Tibial nerve (tissue), 4 donors: ENCODE data around the gene RASAL1. TPM values are rescaled to one million over a fixed set of nuclear protein-coding genes. Genes with fewer than 3 reads are reported as not detected.

Experiments
- DNase-seq, 2 donors: peaks; one replicate each; pipeline ENCODE4 v3.0.0-alpha.2; 2019; ENCODE audit warnings: low spot score in 2 of 2
- H3K27ac ChIP-seq, 4 donors: fragments of 200-600 bp; sonication (generic) in 3 of 4; one replicate each; pipeline ENCODE4 v1.5.1; 2017 to 2019; ENCODE audit warnings: mild to moderate bottlenecking in 1 of 4
- H3K27me3 ChIP-seq, 2 donors: fragments of 200-600 bp; sonication (generic) in 1 of 2; one replicate each; pipeline versions ENCODE4 v1.5.1 to v1.6.0; 2017 to 2019
- H3K36me3 ChIP-seq, 3 donors: fragments of 200-600 bp; sonication (generic); one replicate each; pipeline ENCODE4 v1.5.1; 2018 to 2019
- H3K4me1 ChIP-seq, 4 donors: fragments of 200-600 bp; sonication (generic) in 3 of 4; one replicate each; pipeline ENCODE4 v1.5.1; 2017 to 2019
- H3K4me3 ChIP-seq, 4 donors: fragments of 200-600 bp; sonication (generic) in 3 of 4; one replicate each; pipeline ENCODE4 v1.5.1; 2017 to 2019; ENCODE audit warnings: mild to moderate bottlenecking in 1 of 4, moderate library complexity in 1 of 4
- H3K9me3 ChIP-seq, 4 donors: fragments of 200-600 bp; sonication (generic) in 3 of 4; one replicate each; pipeline ENCODE4 v1.5.1; 2017 to 2019
- EP300 ChIP-seq, 2 donors: sonication (generic); formaldehyde crosslinking; IDR thresholded peaks; one replicate each; pipeline ENCODE4 v1.6.1; 2017; ENCODE audit warnings: antibody characterized with exemption in 2 of 2, mild to moderate bottlenecking in 1 of 2
- POLR2A ChIP-seq, 2 donors: fragments of 450-650 bp; IDR thresholded peaks; one replicate each; pipeline ENCODE4 v1.6.1; 2017; ENCODE audit warnings: antibody characterized with exemption in 2 of 2, mild to moderate bottlenecking in 2 of 2, moderate library complexity in 2 of 2
- WGBS, 2 donors: methylation state at CpG; one replicate each; pipeline ENCODE4 v1.1.5; 2018; 5-methylcytosine and 5-hydroxymethylcytosine counted together
- total RNA-seq, 4 donors: library from RNA; depleted of rRNA; stranded (reverse); fragments of >200 nt; gene quantifications; one replicate each; pipeline ENCODE4 v1.1.0, GENCODE V29; 2016
- TF ChIP-seq, protein P1 (sequence below), 5 experiments: fragments of 200-600 bp in 3 of 5; fragments of 450-650 bp in 2 of 5; sonication (generic) in 3 of 5; IDR thresholded peaks; one replicate each; pipeline ENCODE4 v1.5.1; 2016 to 2019; ENCODE audit warnings: antibody characterized with exemption in 5 of 5, mild to moderate bottlenecking in 3 of 5, moderate library complexity in 2 of 5

RASAL1 gene
- total RNA-seq, 4 donors from 2014 or later = 0.87 to 5.2 (median 3.3) TPM

DNA sequence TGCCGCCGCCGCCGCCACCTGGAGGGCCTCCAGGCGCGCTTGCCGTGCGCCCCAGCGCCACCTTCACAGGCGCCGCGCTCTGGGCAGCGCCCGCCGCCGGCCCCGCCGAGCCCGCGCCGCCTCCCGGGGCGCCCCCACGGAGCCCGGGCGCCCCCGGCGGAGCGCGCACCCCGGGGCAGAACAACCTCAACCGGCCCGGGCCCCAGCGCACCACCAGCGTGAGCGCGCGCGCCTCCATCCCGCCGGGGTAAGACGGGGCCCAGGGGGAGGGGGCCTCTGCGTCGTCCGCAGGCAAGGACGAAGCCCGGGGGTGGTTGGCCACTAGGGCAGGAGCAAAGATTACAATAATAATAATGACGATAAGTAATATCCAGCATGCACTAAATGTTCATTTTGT, 57.7 kb downstream of the RASAL1 start:
- no peak overlapping the region for H3K27ac ChIP-seq
- H3K36me3 ChIP-seq = no peaks in the 10 kb centered on the region
- 21 to 49% methylated on average over 17 to 26 of the region's 48 CpGs for WGBS, 2 donors
- peaks cover 0 to 22% of the 10 kb centered on the region in 2 donors for H3K27me3 ChIP-seq
- no peak overlapping the region for H3K4me3 ChIP-seq
- H3K4me1 ChIP-seq = no peaks in the 10 kb centered on the region
- H3K9me3 ChIP-seq = no peaks in the 10 kb centered on the region
- TF ChIP-seq, protein P1, sequence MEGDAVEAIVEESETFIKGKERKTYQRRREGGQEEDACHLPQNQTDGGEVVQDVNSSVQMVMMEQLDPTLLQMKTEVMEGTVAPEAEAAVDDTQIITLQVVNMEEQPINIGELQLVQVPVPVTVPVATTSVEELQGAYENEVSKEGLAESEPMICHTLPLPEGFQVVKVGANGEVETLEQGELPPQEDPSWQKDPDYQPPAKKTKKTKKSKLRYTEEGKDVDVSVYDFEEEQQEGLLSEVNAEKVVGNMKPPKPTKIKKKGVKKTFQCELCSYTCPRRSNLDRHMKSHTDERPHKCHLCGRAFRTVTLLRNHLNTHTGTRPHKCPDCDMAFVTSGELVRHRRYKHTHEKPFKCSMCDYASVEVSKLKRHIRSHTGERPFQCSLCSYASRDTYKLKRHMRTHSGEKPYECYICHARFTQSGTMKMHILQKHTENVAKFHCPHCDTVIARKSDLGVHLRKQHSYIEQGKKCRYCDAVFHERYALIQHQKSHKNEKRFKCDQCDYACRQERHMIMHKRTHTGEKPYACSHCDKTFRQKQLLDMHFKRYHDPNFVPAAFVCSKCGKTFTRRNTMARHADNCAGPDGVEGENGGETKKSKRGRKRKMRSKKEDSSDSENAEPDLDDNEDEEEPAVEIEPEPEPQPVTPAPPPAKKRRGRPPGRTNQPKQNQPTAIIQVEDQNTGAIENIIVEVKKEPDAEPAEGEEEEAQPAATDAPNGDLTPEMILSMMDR (IDR thresholded peaks at IDR 0.05) = no peak
- TF ChIP-seq POLR2A (IDR thresholded peaks at IDR 0.05) = no peak
- TF ChIP-seq EP300 (IDR thresholded peaks at IDR 0.05) = no peak
- DNase-seq = no peak

GRCh38 chr12:113077057-113077858, 58.3 kb downstream of the RASAL1 start:
- Histone ChIP-seq H3K4me3 (no peak overlapping the region), H3K27ac (no peak overlapping the region), H3K9me3 (no peaks in the 10 kb centered on the region), H3K27me3 (peaks cover 0 to 22% of the 10 kb centered on the region in 2 donors), H3K4me1 (peaks cover 0 to under 1% (median under 1%) of the 10 kb centered on the region in 4 donors), H3K36me3 (no peaks in the 10 kb centered on the region)
- TF ChIP-seq, protein P1 (IDR thresholded peaks at IDR 0.05) = no peak
- TF ChIP-seq EP300 (IDR thresholded peaks at IDR 0.05) = no peak
- no peak for DNase-seq
- 40% methylated on average over 56 to 57 of the region's 70 CpGs for WGBS, 2 donors

DNA sequence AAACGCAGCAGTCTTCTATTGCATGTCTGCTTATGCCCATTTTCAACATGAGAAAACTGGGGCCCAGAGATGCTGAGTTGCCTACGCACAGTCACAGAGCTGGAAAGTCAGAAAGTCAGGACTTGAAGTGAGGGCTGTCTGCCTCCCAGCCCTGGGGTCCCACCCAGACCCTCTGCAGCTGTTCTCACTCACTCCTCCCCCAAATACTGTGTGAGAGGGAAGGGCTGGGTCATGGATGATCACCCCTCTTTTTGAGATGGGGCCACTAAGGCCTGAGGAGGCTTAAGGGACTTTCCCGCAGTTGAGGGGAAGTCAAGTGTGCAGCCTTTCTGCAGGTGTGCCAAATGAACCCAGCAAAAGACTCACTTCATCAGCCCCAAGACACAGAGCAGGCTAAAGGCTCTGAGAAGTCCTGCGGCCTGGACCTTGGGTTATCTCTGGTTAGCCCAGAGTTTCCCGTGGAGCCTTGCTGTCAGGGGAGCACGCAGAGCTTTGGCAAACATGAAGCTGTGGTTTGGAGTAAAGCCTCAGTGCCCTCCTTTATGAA, 60.4 kb downstream of the RASAL1 start:
- DNase-seq = no peak

GRCh38 chr12:113073586-113073985, 62.0 kb downstream of the RASAL1 start:
- H3K4me3 ChIP-seq = no peak overlapping the region
- peaks cover 0 to 33% (median 10%) of the 10 kb centered on the region in 4 donors for H3K4me1 ChIP-seq
- no peak for DNase-seq
- H3K27ac ChIP-seq = no peak overlapping the region
- no peaks in the 10 kb centered on the region for H3K9me3 ChIP-seq
- no peak for TF ChIP-seq EP300 (IDR thresholded peaks at IDR 0.05)
- TF ChIP-seq POLR2A (IDR thresholded peaks at IDR 0.05) = no peak
- TF ChIP-seq, protein P1 (IDR thresholded peaks at IDR 0.05) = no peak
- WGBS, 2 donors = 76 to 81% methylated on average over 3 of the region's 3 CpGs
- H3K36me3 ChIP-seq = no peaks in the 10 kb centered on the region
- peaks cover 0 to 10% of the 10 kb centered on the region in 2 donors for H3K27me3 ChIP-seq

More for the DNA sequence above, 60.4 kb downstream of the RASAL1 start:
- Histone ChIP-seq H3K4me1 (peaks cover 0 to 21% (median 9%) of the 10 kb centered on the region in 4 donors), H3K36me3 (no peaks in the 10 kb centered on the region), H3K9me3 (no peaks in the 10 kb centered on the region), H3K27ac (no peak overlapping the region), H3K27me3 (peaks cover 0 to 22% of the 10 kb centered on the region in 2 donors), H3K4me3 (no peak overlapping the region)
- no peak for TF ChIP-seq EP300 (IDR thresholded peaks at IDR 0.05)
- no peak for TF ChIP-seq POLR2A (IDR thresholded peaks at IDR 0.05)
- TF ChIP-seq, protein P1 (IDR thresholded peaks at IDR 0.05) = no peak
- WGBS, 2 donors = 69 to 72% methylated on average over 5 to 6 of the region's 6 CpGs

DNA sequence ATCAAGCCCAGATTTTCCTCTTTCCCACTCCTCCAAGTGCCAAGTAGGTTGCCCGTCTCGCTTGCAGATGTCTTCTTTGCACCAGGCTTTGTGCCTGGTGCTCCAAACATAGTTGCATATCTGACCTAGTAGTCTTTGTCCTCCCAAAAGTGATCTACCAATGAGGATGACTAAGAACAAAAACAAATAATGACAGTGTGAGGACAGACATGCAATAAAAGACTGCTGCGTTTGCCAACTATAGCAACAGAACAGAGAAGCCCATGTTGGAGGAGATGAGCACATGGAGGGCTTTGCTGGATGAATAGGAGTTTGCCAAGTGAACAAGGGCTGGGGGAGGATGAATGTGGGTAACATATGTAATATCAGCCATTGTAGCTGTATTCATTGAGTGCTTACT, 63.4 kb downstream of the RASAL1 start:
- H3K36me3 ChIP-seq = no peaks in the 10 kb centered on the region
- TF ChIP-seq POLR2A (IDR thresholded peaks at IDR 0.05) (no peak), EP300 (IDR thresholded peaks at IDR 0.05) (peak in 1 of 2 donors; percentile 14)
- TF ChIP-seq, protein P1 (IDR thresholded peaks at IDR 0.05) = no peak
- no peak overlapping the region for H3K4me3 ChIP-seq
- peak overlapping the region in 3 of 4 donors; percentile 62 to 80 (median 73) for H3K27ac ChIP-seq
- H3K4me1 ChIP-seq = peaks cover 0 to 33% (median 10%) of the 10 kb centered on the region in 4 donors
- DNase-seq = no peak
- peaks cover 0 to 4% of the 10 kb centered on the region in 2 donors for H3K27me3 ChIP-seq
- H3K9me3 ChIP-seq = no peaks in the 10 kb centered on the region
- 65 to 72% methylated on average over 3 of the region's 3 CpGs for WGBS, 2 donors
